ACC112 (cell line): ENCODE results near the gene ZMIZ1.

Source experiments
- H2AFZ ChIP-seq: fragments of 200-600 bp; sonication (generic); one replicate; pipeline ENCODE4 v1.6.0; 2017; ENCODE audit warnings: antibody characterized with exemption, low read length; ENCODE audit not compliant: unreplicated experiment
- H3K27ac ChIP-seq: fragments of 200-600 bp; sonication (generic); 2 replicates; pipeline ENCODE4 v1.5.1; 2014; ENCODE audit warnings: low read depth, mild to moderate bottlenecking, antibody characterized with exemption, low read length, moderate library complexity
- H3K27me3 ChIP-seq: fragments of 200-600 bp; sonication (generic); 2 replicates; pipeline ENCODE4 v1.6.1; 2014; ENCODE audit warnings: mild to moderate bottlenecking, antibody characterized with exemption, low read length, moderate library complexity, mixed read lengths; ENCODE audit not compliant: insufficient read depth
- H3K36me3 ChIP-seq: fragments of 200-600 bp; sonication (generic); 2 replicates; pipeline ENCODE4 v1.6.1; 2016; ENCODE audit warnings: mild to moderate bottlenecking, antibody characterized with exemption, low read length, moderate library complexity, mixed read lengths; ENCODE audit not compliant: insufficient read depth
- H3K4me1 ChIP-seq: fragments of 200-600 bp; sonication (generic); one replicate; pipeline ENCODE4 v1.6.1; 2016; ENCODE audit warnings: low read length, mixed read lengths; ENCODE audit not compliant: insufficient read depth, unreplicated experiment, control insufficient read depth
- H3K4me3 ChIP-seq: fragments of 200-600 bp; sonication (generic); 2 replicates; pipeline ENCODE4 v1.5.1; 2014; ENCODE audit warnings: mild to moderate bottlenecking, low read depth, low read length
- H3K79me2 ChIP-seq: fragments of 200-600 bp; sonication (generic); one replicate; pipeline ENCODE4 v1.6.0; 2016; ENCODE audit warnings: low read length; ENCODE audit not compliant: control insufficient read depth, unreplicated experiment, insufficient read depth

Gene ZMIZ1

DNA sequence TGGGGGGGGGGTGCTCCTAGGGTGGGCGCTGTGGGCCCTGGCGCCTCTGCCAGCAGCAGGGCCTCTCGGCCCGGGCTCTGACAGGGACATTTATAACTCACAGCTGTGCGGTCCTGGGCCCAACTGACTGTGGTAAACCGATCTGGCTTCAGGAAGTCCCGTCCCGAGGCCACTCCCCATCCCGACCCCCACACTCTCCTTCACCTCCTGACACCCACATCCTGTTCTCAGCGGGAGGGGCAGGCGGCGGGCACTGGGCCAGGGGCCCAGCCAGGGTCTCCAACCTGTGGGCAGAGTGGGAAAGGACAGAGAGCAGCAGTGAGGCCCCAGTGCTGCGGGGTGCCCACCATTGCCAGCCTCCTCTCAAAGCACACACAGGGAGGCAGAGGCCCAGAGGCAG lies 69.1 kb downstream of the ZMIZ1 start:
- Histone ChIP-seq H3K4me1 (peaks cover 43% of the 10 kb centered on the region), H3K27ac (peak overlapping the region; percentile 76), H3K27me3 (no peaks in the 10 kb centered on the region), H3K36me3 (peaks cover 13% of the 10 kb centered on the region; the same call in 1 of the 2 replicates), H3K79me2 (peaks cover 20% of the 10 kb centered on the region), H2AFZ (no peak overlapping the region), H3K4me3 (no peak overlapping the region)

- Histone ChIP-seq H3K27me3 (no peaks in the 10 kb centered on the region), H3K36me3 (peaks cover 13% of the 10 kb centered on the region; the same call in 1 of the 2 replicates), H3K4me3 (no peak overlapping the region), H2AFZ (no peak overlapping the region), H3K79me2 (peaks cover 20% of the 10 kb centered on the region), H3K4me1 (peaks cover 43% of the 10 kb centered on the region), H3K27ac (peak overlapping the region; percentile 76)
Observed at GRCh38 chr10:79138449-79139123, 69.8 kb downstream of the ZMIZ1 start.

DNA sequence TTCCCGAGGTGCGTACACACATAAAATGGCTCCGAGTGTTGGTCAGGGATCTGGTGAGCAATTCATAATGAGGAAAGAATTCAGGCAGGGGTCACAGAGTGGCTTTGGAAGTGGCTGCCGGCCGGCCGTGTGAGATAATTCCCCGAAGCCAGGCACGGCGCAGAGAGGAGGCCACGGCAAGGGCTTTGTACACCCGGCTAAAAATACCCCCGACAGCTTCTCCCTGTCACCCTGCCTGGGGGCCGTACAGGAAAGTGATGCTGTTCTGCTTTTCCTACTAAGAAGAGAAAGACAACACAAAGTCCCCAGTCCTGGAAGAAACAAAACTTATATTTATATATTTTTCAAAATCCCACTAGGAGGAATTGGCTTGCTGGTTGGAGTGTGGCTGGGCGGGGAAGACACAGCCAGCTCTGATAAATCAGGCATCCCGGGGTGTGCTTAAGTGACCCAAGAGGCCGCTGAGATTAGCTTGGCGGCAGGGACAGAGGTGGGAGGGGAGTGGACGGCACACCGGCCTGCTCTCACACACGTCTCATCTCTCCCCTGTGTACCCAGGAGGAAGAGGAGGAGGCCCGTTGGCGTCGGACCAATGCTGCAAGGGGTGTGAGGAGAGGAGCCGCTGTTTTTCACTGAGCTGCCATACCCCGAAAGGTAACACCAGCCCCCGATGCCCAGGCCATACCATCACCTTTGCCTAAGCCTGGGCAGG lies 70.5 kb downstream of the ZMIZ1 start:
- Histone ChIP-seq H2AFZ (no peak overlapping the region), H3K4me3 (no peak overlapping the region), H3K36me3 (peaks cover 13% of the 10 kb centered on the region; the same call in 1 of the 2 replicates), H3K27ac (peak overlapping the region; percentile 76), H3K27me3 (no peaks in the 10 kb centered on the region), H3K79me2 (peaks cover 19% of the 10 kb centered on the region), H3K4me1 (peaks cover 43% of the 10 kb centered on the region)

GRCh38 chr10:79140085-79140793 lies 71.5 kb downstream of the ZMIZ1 start:
- Histone ChIP-seq H3K79me2 (peaks cover 13% of the 10 kb centered on the region), H3K27me3 (no peaks in the 10 kb centered on the region), H3K27ac (peak overlapping the region; percentile 76; the same call in 1 of the 2 replicates), H3K4me1 (peaks cover 43% of the 10 kb centered on the region), H3K36me3 (peaks cover 13% of the 10 kb centered on the region; the same call in 1 of the 2 replicates), H2AFZ (no peak overlapping the region), H3K4me3 (no peak overlapping the region)

- no peaks in the 10 kb centered on the region for H3K27me3 ChIP-seq
- peaks cover 13% of the 10 kb centered on the region; the same call in 1 of the 2 replicates for H3K36me3 ChIP-seq
- no peak overlapping the region for H3K27ac ChIP-seq
- no peak overlapping the region for H3K4me3 ChIP-seq
- H2AFZ ChIP-seq = no peak overlapping the region
- peaks cover 43% of the 10 kb centered on the region for H3K4me1 ChIP-seq
- H3K79me2 ChIP-seq = peaks cover 7% of the 10 kb centered on the region
Observed at GRCh38 chr10:79140855-79141254, 72.1 kb downstream of the ZMIZ1 start.

DNA sequence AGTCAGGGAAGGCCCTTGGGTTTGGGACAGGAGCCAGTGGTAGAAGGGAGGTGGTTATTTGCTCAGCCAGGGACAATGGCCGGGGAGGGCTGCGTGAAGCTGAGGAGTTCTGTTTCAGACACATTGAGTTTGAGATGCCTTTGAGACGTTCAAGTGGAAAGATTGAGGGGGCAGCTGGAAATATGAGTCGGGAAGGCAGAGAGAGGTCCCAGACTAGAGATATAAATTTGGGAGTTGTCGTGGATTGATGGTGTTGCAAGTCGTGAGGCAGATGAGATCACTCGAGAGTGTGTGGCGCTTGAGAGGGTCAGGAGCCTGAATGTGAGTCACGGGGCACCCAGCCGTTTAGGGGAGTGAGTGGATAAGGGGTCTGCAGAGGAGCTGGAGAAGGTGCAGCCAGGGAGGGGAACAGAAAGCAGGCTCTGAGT lies 73.3 kb downstream of the ZMIZ1 start:
- Histone ChIP-seq H3K27me3 (no peaks in the 10 kb centered on the region), H3K79me2 (peaks cover 7% of the 10 kb centered on the region), H3K4me1 (peaks cover 31% of the 10 kb centered on the region), H2AFZ (no peak overlapping the region), H3K27ac (no peak overlapping the region), H3K4me3 (no peak overlapping the region), H3K36me3 (peaks cover 13% of the 10 kb centered on the region; the same call in 1 of the 2 replicates)

- peaks cover 24% of the 10 kb centered on the region for H3K4me1 ChIP-seq
- no peak overlapping the region for H3K27ac ChIP-seq
- no peak overlapping the region for H3K4me3 ChIP-seq
- no peak overlapping the region for H2AFZ ChIP-seq
- H3K79me2 ChIP-seq = peaks cover 7% of the 10 kb centered on the region
- no peaks in the 10 kb centered on the region for H3K27me3 ChIP-seq
- H3K36me3 ChIP-seq = peaks cover 13% of the 10 kb centered on the region; the same call in 1 of the 2 replicates
Observed at GRCh38 chr10:79142522-79143309, 74.0 kb downstream of the ZMIZ1 start.

- H3K4me1 ChIP-seq = peaks cover 22% of the 10 kb centered on the region
- H3K4me3 ChIP-seq = no peak overlapping the region
- no peak overlapping the region for H3K27ac ChIP-seq
- no peak overlapping the region for H2AFZ ChIP-seq
- peaks cover 13% of the 10 kb centered on the region; the same call in 1 of the 2 replicates for H3K36me3 ChIP-seq
- H3K79me2 ChIP-seq = no peaks in the 10 kb centered on the region
- no peaks in the 10 kb centered on the region for H3K27me3 ChIP-seq
Observed at GRCh38 chr10:79143879-79144278, 75.1 kb downstream of the ZMIZ1 start.

GRCh38 chr10:79144351-79145173 lies 75.8 kb downstream of the ZMIZ1 start:
- Histone ChIP-seq H2AFZ (no peak overlapping the region), H3K4me3 (no peak overlapping the region), H3K27me3 (no peaks in the 10 kb centered on the region), H3K27ac (no peak overlapping the region), H3K79me2 (no peaks in the 10 kb centered on the region), H3K36me3 (peaks cover 12% of the 10 kb centered on the region; the same call in 1 of the 2 replicates), H3K4me1 (peaks cover 23% of the 10 kb centered on the region)
